Activated CD4-positive, alpha-beta T cell treated with anti-CD3 and anti-CD28 coated beads for 4 hours (primary cell): ENCODE results near the gene MTMR1.

Experiments used
- DNase-seq, 2 donors: peaks; one replicate each; pipeline ENCODE4 v3.0.0-alpha.2; 2020

MTMR1 gene

GRCh38 chrX:150805736-150806135 lies 112.5 kb downstream of the MTMR1 start:
- DNase-seq = no peak

GRCh38 chrX:150806827-150807226 lies 113.6 kb downstream of the MTMR1 start:
- DNase-seq = no peak

GRCh38 chrX:150813922-150814321 lies 120.7 kb downstream of the MTMR1 start:
- no peak for DNase-seq
